DMS53 (cell line): Measurements from ENCODE around the gene IQCE.

Source experiments
- DNase-seq: peaks from one replicate; lab custom pipeline; 2025; lab: John Stamatoyannopoulos, UW

IQCE gene

GRCh38 chr7:2558629-2559282 is at the start of gene IQCE:
TSS of gene IQCE (plus strand) at chr7:2558979. CDS start at chr7:2559182, 203 bp downstream.
- peak; percentile 95 for DNase-seq

GRCh38 chr7:2509298-2509906 is 49.4 kb upstream of the IQCE start:
- peak; percentile 67 for DNase-seq

- DNase-seq: peak; percentile 55
Observed at GRCh38 chr7:2510130-2510776, 48.5 kb upstream of the IQCE start.

GRCh38 chr7:2510909-2511768 is 47.6 kb upstream of the IQCE start:
- peak; percentile 97 for DNase-seq

GRCh38 chr7:2511769-2512168 is 47.0 kb upstream of the IQCE start:
- DNase-seq: peak; percentile 82

- peak; percentile 88 for DNase-seq
Observed at GRCh38 chr7:2512179-2512661, 46.6 kb upstream of the IQCE start.

- peak; percentile 79 for DNase-seq
Observed at GRCh38 chr7:2512713-2513112, 46.1 kb upstream of the IQCE start.

GRCh38 chr7:2513702-2514101 is 45.1 kb upstream of the IQCE start:
- DNase-seq: no peak

- DNase-seq: no peak
Observed at GRCh38 chr7:2514473-2515423, 44.0 kb upstream of the IQCE start.

GRCh38 chr7:2515424-2516193 is 43.2 kb upstream of the IQCE start:
- no peak for DNase-seq

GRCh38 chr7:2516194-2516555 is 42.6 kb upstream of the IQCE start:
- DNase-seq: no peak

- no peak for DNase-seq
Observed at GRCh38 chr7:2517026-2517425, 41.8 kb upstream of the IQCE start.

- peak; percentile 95 for DNase-seq
Observed at GRCh38 chr7:2517678-2518507, 40.9 kb upstream of the IQCE start.

- peak; percentile 83 for DNase-seq
Observed at GRCh38 chr7:2518737-2519118, 40.1 kb upstream of the IQCE start.

GRCh38 chr7:2519119-2519930 is 39.5 kb upstream of the IQCE start, which contains the start of gene LFNG:
TSS of gene LFNG (plus strand) at chr7:2519774. CDS start at chr7:2519862, 88 bp downstream.
- DNase-seq: peak; percentile 97

GRCh38 chr7:2520131-2520760 is 38.5 kb upstream of the IQCE start:
- DNase-seq: peak; percentile 71

GRCh38 chr7:2520761-2521290 is 38.0 kb upstream of the IQCE start:
- peak; percentile 45 for DNase-seq

GRCh38 chr7:2521341-2521745 is 37.4 kb upstream of the IQCE start:
- DNase-seq: peak; percentile 47
